HG02588 (cell line): ENCODE data around the gene KCNN1.
"Not testable (repeated sequence)": the region's sequence is repeated elsewhere in the genome, so short reads cannot be mapped to it uniquely, and the experiment has no call there.

Experiments used
- ATAC-seq: cut with Tn5 transposase; IDR thresholded peaks from one replicate; pipeline ENCODE4 v1.9.1; 2021; ENCODE audit warnings: mild to moderate bottlenecking, moderate library complexity; ENCODE audit not compliant: unreplicated experiment

Gene KCNN1

DNA sequence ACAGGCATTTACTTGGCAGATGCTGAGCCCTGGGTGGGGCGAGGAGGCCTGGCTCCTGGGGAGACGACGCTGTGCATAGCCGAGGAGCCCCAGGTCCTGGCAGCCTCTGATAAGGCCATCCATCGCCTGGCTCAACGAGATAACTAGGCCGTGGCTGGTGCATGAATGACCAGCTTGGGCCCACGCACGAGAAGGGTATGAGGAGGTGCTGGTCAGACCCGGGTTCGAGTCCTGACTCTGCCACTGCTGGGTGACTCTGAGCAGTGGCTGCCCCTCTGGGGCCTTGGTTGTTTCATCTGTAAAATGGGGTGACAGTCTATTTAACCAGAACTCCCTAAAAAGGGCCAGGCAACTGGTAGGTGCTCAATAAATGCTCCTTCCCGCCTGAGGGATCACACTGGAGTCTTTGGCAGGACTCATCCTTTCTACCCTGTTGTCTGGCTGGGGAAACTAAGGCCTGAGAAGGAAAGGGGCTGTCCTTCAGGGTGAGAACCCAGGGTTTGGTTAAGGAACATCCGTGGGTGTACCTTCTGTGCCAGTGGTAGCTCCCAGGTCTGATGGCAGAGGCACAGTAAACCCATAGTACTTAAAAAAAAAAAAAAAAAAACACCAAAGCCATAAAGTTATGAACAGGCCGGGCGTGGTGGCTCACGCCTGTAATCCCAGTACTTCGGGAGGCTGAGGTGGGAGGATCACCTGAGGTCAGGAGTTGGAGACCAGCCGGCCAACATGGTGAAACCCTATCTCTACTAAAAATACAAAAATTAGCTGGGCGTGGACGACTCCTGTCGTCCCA, 33.0 kb downstream of the KCNN1 start:
- no peak for ATAC-seq

DNA sequence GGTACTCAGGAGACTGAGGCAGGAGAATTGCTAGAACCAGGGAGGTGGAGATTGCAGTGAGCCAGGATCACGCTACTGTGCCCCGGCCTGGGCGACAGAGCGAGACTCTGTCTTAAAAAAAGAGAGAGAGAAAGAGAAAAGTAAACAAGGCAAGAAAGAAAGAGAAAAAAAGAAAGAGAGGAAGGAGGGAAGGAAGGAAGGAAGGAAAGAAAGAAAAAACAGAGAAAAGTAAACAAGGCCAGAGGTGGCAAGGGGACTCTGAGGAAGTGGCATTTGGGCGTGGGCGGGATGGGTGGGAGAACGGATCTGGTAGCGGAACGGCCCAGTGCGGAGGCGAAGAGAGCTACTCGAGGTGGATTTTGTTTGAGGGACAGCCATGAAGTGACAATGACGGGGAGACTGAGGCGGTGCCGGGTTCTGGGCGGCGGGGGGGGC, 33.6 kb downstream of the KCNN1 start:
- no peak for ATAC-seq

DNA sequence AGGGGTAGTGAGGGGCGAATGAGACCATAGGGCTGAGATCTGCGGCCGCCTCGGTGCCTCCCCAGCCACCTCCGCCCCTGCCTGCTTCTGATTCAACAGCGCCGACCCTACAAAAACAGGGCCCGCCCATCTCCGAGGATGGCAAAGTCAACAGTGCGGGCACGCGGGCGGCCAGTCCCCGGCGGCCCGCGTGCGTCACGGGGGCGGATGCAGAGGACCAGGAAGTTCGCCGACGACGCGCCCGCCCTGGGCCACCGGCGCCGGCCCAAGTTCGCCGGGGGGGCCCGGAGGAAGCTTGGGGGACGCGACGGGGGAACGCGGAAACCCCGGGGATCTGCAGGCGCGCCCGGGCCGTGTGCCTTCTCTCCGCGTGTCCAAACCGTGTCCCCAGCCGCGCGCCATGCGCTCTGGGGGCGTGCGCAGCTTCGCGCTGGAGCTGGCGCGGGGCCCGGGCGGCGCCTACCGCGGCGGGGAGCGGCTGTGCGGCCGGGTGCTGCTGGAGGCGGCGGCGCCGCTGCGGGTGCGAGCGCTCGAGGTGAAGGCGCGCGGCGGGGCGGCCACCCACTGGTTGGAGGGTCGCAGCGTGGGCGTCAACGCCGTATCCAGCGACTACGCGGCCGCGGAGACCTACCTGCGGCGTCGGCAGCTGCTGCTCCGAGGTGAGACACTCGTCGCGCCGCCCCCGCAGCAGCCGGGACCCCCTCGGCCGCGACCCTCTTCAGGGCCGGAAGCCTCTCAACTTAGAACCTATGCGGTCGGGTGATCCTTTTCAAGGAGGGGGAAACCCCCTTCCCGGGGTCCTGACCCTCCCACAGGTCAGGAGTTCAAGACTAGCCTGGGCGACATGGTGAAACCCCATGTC, 34.2 kb downstream of the KCNN1 start:
- peak; percentile 55 for ATAC-seq

- ATAC-seq: no peak
Measured at GRCh38 chr19:18001777-18002345, 35.0 kb downstream of the KCNN1 start.

DNA sequence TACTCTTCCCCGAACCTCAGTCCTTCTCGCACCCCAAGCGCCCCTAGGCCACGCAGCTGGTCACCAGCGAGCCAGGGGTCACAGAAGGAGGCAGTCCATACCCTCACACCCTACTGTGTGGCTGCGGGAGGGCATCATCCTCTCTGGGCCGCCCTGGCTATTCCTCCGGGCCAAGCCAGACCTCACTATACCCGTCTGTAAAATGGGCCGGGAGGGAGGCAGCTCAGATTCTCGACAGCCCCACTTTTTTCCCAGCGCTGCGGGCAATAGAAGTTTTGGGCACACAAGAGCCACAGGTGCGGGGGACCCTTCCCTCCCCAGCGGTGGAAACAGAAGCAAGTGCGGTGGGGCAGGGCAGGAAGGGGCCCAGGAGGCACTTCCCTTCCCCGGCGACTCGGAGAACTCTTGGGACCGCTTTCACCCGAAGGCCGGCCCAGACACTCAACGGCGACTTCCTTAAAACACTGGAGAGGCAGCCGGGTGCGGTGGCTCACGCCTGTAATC, 35.5 kb downstream of the KCNN1 start:
- no peak for ATAC-seq

DNA sequence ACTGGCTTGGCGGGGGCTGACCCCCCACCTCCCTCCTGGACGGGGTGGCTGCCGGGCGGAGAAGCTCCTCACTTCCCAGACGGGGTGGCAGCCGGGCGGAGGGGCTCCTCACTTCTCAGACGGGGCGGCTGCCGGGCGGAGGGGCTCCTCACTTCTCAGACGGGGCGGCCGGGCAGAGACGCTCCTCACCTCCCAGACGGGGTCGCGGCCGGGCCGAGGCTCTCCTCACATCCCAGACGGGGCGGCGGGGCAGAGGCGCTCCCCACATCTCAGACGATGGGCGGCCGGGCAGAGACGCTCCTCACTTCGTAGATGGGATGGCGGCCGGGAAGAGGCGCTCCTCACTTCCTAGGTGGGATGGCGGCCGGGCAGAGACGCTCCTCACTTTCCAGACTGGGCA, 38.8 kb downstream of the KCNN1 start:
- not testable (repeated sequence) for ATAC-seq

GRCh38 chr19:18007044-18007916, 40.4 kb downstream of the KCNN1 start:
- ATAC-seq: peak; percentile 50

DNA sequence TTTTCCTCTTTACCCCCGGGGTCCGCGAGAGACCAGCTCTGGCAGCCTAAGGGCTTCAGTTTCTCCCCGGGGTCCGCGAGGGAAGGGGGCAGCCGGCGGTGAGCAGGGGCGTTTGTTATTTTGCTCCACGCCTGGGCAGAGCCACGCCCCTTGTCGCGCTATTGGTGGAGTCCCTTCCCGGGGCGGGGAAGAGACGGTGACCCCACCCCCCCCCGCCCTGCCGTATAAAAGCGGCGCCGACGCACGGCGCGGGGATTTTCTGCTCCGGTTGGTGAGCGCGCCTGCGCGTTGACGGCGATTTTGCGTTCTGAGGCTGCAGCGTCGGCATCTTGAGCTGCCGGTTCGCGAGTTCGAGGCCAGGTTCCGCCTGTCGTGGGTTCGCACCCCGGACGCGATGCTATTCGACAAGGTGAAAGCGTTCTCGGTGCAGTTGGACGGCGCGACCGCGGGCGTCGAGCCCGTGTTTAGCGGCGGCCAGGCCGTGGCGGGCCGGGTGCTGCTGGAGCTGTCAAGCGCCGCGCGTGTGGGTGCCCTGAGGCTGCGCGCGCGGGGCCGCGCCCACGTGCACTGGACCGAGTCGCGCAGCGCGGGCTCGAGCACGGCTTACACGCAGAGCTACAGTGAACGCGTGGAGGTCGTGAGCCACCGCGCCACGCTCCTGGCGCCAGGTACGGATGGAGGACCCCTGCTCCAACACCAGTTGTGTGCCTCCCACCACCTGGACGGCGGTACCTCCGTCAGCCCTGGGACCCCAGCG, 41.2 kb downstream of the KCNN1 start, which contains the start of gene ARRDC2:
Gene ARRDC2, plus strand, starts transcription at position 254 of the 757 bp plus-strand sequence. Its CDS starts 141 bp downstream, at position 395.
- peak; percentile 50 for ATAC-seq

DNA sequence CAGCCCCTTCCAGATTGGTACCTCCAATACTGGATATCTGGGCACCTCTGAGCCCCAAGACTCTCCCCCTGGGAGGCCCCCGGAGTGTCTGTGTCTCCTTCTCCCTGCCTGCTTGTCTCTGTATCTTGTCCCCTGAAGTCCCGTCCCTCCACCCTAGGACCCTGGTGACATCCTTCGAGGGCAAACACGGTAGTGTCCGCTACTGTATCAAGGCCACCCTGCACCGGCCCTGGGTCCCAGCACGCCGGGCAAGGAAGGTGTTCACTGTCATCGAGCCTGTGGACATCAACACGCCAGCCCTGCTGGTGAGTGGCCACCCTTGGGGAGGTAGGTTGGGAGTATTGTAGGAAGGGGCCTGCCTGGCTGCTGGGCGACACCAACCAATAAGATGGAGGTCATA, 41.9 kb downstream of the KCNN1 start:
- no peak for ATAC-seq

DNA sequence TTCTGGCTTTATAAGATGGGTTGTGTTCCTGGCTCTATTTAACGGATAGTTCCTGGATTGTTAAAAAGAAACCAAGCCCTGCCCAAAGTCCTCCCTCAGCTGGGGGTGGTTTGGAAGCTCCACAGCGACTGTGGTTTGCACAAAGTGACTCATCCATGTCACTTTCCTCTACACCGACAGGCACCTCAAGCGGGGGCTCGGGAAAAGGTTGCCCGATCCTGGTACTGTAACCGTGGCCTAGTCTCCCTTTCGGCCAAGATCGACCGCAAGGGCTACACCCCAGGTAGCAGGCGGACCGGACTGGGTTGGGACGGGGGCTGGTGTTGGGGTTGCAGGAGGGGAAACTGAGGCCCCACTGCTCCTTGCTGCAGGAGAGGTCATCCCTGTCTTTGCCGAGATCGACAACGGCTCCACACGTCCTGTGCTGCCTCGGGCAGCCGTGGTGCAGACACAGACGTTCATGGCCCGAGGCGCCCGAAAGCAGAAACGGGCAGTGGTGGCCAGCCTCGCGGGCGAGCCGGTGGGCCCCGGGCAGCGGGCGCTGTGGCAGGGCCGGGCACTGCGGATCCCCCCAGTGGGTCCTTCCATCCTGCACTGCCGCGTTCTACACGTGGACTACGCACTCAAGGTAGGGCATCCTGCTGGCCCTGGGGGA, 42.6 kb downstream of the KCNN1 start:
- ATAC-seq: no peak

DNA sequence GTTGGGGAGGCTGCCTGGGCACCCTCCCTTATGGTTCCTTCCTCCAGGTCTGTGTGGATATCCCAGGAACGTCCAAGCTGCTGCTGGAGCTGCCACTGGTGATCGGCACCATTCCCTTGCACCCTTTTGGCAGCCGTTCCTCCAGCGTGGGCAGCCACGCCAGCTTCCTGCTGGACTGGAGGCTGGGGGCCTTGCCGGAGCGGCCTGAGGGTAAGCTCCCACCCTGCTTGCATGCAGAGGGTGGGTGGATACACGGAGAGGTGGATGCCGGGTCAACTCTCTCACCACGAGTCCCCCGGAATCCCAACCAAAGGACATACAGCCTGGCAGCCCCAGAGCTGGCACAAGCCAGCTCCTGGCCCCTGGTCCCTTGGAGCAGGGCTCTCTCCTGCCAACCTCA, 43.2 kb downstream of the KCNN1 start:
- ATAC-seq: no peak

DNA sequence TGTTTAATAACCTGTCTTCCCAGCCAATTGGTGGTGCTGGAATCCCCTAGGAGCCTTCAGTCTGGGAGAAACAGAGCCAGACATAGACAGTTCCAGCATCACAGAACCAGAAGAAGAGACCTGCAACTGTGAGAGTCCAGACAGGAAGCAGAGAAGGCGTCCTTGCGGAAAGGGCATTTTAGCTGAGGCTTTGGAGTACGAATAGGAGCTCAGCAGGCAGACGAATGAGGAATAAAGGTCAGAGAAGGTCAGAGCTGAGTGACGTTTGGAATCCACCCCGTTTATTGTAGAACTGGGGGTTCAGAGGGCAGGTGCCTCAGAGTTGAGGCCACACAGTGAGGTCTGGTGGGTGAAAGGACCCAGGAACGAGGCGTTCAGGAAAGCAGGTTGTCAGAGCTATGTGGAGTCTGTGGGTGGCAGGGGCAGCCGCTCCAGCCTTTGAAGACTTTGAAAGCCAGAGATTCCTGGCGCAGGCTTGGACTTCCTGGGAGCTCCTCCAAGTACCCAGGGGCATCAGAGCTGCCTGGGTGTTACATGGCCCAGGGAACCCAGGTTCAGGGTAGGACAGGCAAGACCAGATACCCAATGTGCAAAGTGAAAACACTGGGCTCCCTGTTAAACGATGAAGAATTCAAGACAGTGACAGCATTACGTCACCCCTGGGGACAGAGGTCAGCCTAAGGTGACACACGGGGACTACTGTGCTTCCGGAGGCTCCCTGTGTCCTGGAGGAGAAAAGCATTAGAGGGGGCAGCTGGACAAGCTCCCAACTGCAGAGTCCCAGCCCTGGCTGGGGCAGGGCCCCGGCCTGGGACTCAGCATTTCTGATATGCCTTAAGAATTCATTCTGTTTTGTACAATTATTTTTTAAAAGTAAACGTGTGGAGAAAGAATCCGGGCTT, 46.6 kb downstream of the KCNN1 start:
- no peak for ATAC-seq

- no peak for ATAC-seq
Measured at GRCh38 chr19:18014197-18014596, 47.3 kb downstream of the KCNN1 start.

DNA sequence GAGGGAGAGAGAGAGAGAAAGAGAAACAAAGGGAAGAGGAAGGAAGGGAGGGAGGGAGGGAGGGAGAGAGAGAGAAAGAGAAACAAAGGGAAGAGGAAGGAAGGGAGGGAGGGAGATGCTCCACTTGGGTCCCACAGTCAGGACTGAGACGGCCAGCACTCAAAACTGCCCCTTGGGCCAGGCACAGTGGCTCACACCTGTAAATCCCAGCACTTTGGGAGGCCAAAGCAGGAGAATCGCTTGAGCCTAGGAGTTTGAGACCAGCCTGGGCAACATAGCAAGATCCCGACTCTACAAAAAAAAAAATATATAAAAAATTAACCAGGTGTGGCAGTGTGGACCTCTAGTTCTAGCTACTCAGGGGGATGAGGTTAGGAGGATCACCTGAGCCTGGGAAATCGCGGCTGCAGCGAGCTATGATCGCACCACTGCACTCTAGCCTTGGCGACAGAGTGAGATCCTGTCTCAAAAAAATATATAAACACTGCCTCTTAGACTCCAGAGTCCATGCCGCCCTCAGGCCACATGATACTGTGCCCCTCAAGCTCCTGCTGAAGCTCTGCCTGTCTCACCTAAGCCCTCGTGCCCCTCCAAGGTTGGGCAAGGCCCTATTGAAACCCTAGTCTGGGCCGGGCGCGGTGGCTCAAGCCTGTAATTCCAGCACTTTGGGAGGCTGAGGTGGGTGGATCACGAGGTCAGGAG, 49.5 kb downstream of the KCNN1 start:
- no peak for ATAC-seq

GRCh38 chr19:18017275-18018083, 50.6 kb downstream of the KCNN1 start:
- no peak for ATAC-seq

GRCh38 chr19:18020212-18021085, 53.5 kb downstream of the KCNN1 start:
- ATAC-seq: no peak
